ENCODE data around the gene CDK13. TPM values are rescaled to one million over a fixed set of nuclear protein-coding genes. Genes with fewer than 3 reads are reported as not detected.

Gene CDK13
- total RNA-seq, 1 donor = 109 TPM

- TF ChIP-seq, protein P1, sequence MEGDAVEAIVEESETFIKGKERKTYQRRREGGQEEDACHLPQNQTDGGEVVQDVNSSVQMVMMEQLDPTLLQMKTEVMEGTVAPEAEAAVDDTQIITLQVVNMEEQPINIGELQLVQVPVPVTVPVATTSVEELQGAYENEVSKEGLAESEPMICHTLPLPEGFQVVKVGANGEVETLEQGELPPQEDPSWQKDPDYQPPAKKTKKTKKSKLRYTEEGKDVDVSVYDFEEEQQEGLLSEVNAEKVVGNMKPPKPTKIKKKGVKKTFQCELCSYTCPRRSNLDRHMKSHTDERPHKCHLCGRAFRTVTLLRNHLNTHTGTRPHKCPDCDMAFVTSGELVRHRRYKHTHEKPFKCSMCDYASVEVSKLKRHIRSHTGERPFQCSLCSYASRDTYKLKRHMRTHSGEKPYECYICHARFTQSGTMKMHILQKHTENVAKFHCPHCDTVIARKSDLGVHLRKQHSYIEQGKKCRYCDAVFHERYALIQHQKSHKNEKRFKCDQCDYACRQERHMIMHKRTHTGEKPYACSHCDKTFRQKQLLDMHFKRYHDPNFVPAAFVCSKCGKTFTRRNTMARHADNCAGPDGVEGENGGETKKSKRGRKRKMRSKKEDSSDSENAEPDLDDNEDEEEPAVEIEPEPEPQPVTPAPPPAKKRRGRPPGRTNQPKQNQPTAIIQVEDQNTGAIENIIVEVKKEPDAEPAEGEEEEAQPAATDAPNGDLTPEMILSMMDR (IDR thresholded peaks at IDR 0.05; ENCODE audit: extremely low read depth, low read depth, low read length) = no peak
- H3K27ac ChIP-seq (ENCODE audit: low read depth, low read length) = no peak overlapping the region
- no peaks in the 10 kb centered on the region for H3K4me1 ChIP-seq (ENCODE audit: insufficient read depth, low read length)
- no peak overlapping the region for H3K4me3 ChIP-seq (ENCODE audit: insufficient read depth, low read length)
- no peaks in the 10 kb centered on the region for H3K79me2 ChIP-seq (ENCODE audit: insufficient read depth, low read length)
- H3K9me3 ChIP-seq (ENCODE audit: low read depth, low read length) = no peaks in the 10 kb centered on the region
- H3K36me3 ChIP-seq (ENCODE audit: insufficient read depth, low read length) = peaks cover 8% of the 10 kb centered on the region
- no peak overlapping the region for H3K4me2 ChIP-seq (ENCODE audit: insufficient read depth, low read length)
- H3K27me3 ChIP-seq (ENCODE audit: insufficient read depth, low read length) = no peaks in the 10 kb centered on the region
- peaks cover 3% of the 10 kb centered on the region for H4K20me1 ChIP-seq (ENCODE audit: insufficient read depth, low read length)
- no peak overlapping the region for H2AFZ ChIP-seq (ENCODE audit: low read length)
- DNase-seq (ENCODE audit: insufficient read length, low spot score, missing footprints) = no peak
Observed at GRCh38 chr7:40072268-40072667, 122.2 kb downstream of the CDK13 start.

DNA sequence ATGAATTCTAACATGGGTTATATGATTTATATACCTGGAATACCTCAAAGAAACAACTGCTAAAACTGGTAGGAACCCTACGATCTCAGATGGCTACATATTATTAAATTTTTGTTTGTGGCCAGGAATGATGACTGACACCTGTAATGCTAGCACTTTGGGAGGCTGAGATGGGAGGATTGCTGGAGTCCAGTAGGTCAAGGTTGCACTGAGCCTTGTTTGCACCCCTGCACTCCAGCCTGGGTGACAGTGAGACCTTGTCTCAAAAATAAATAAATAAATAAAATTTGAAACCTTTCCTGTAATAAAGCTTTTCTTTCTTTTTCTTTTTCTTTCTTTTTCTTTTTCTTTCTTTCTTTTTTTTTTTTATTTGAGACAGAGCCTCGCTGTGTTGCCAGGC is 123.2 kb downstream of the CDK13 start:
- Histone ChIP-seq H3K4me1 (ENCODE audit: insufficient read depth, low read length) (no peaks in the 10 kb centered on the region), H3K4me2 (ENCODE audit: insufficient read depth, low read length) (no peak overlapping the region), H3K9me3 (ENCODE audit: low read depth, low read length) (no peaks in the 10 kb centered on the region), H3K4me3 (ENCODE audit: insufficient read depth, low read length) (no peak overlapping the region), H4K20me1 (ENCODE audit: insufficient read depth, low read length) (peaks cover 3% of the 10 kb centered on the region), H3K27ac (ENCODE audit: low read depth, low read length) (no peak overlapping the region), H3K36me3 (ENCODE audit: insufficient read depth, low read length) (peaks cover 7% of the 10 kb centered on the region), H3K27me3 (ENCODE audit: insufficient read depth, low read length) (no peaks in the 10 kb centered on the region), H3K79me2 (ENCODE audit: insufficient read depth, low read length) (no peaks in the 10 kb centered on the region), H2AFZ (ENCODE audit: low read length) (no peak overlapping the region)
- DNase-seq (ENCODE audit: insufficient read length, low spot score, missing footprints) = no peak
- TF ChIP-seq, protein P1 (IDR thresholded peaks at IDR 0.05; ENCODE audit: extremely low read depth, low read depth, low read length) = no peak

DNA sequence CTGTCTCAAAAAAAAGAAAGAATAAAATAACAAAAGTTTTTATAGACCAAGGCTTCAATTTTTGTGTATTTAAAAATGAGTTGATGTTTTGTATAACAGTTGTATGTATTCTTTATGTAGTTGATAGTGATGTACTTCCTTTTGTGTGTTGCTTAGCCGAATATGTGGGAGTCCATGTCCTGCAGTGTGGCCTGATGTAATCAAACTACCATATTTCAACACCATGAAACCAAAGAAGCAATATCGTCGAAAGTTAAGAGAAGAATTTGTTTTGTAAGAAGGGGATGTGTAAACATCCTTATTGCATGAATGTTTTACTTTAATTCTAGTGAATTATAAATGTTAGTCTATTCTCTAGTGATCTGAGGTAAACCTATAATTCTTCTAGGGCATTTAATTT is 127.8 kb downstream of the CDK13 start:
- H3K4me3 ChIP-seq (ENCODE audit: insufficient read depth, low read length) = no peak overlapping the region
- H4K20me1 ChIP-seq (ENCODE audit: insufficient read depth, low read length) = no peaks in the 10 kb centered on the region
- no peak overlapping the region for H3K27ac ChIP-seq (ENCODE audit: low read depth, low read length)
- H3K4me1 ChIP-seq (ENCODE audit: insufficient read depth, low read length) = no peaks in the 10 kb centered on the region
- peaks cover 3% of the 10 kb centered on the region for H3K36me3 ChIP-seq (ENCODE audit: insufficient read depth, low read length)
- no peak for DNase-seq (ENCODE audit: insufficient read length, low spot score, missing footprints)
- H3K27me3 ChIP-seq (ENCODE audit: insufficient read depth, low read length) = no peaks in the 10 kb centered on the region
- TF ChIP-seq, protein P1 (IDR thresholded peaks at IDR 0.05; ENCODE audit: extremely low read depth, low read depth, low read length) = no peak
- H3K9me3 ChIP-seq (ENCODE audit: low read depth, low read length) = no peaks in the 10 kb centered on the region
- H3K79me2 ChIP-seq (ENCODE audit: insufficient read depth, low read length) = no peaks in the 10 kb centered on the region
- no peak overlapping the region for H3K4me2 ChIP-seq (ENCODE audit: insufficient read depth, low read length)
- H2AFZ ChIP-seq (ENCODE audit: low read length) = peak overlapping the region; percentile 12

DNA sequence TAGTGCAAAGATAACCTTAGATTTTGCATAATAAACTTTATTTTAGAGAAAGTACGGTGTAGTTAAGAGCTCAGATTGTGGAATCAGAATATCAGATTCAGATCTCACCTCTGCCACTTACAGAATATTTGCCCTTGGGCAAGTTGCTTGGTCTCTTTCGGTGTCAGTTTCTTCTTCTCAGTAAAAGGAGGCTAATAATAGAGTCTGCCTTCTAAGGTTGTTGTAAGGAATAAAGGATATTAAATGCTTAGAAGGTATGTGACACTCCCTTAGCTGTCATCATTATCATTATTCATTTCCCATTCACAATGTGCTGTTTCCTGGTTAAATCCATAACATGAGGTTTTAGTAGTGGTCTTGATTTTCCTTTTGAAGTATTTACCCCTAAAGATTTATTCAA is 142.1 kb downstream of the CDK13 start:
- no peaks in the 10 kb centered on the region for H3K27me3 ChIP-seq (ENCODE audit: insufficient read depth, low read length)
- peaks cover 5% of the 10 kb centered on the region for H4K20me1 ChIP-seq (ENCODE audit: insufficient read depth, low read length)
- no peaks in the 10 kb centered on the region for H3K4me1 ChIP-seq (ENCODE audit: insufficient read depth, low read length)
- peaks cover 8% of the 10 kb centered on the region for H3K79me2 ChIP-seq (ENCODE audit: insufficient read depth, low read length)
- H3K4me2 ChIP-seq (ENCODE audit: insufficient read depth, low read length) = no peak overlapping the region
- TF ChIP-seq, protein P1 (IDR thresholded peaks at IDR 0.05; ENCODE audit: extremely low read depth, low read depth, low read length) = no peak
- H3K27ac ChIP-seq (ENCODE audit: low read depth, low read length) = no peak overlapping the region
- H3K36me3 ChIP-seq (ENCODE audit: insufficient read depth, low read length) = peaks cover 37% of the 10 kb centered on the region
- no peak overlapping the region for H2AFZ ChIP-seq (ENCODE audit: low read length)
- no peaks in the 10 kb centered on the region for H3K9me3 ChIP-seq (ENCODE audit: low read depth, low read length)
- no peak overlapping the region for H3K4me3 ChIP-seq (ENCODE audit: insufficient read depth, low read length)
- no peak for DNase-seq (ENCODE audit: insufficient read length, low spot score, missing footprints)
